Tibial nerve (tissue), 4 donors: ENCODE measurements around the gene POMGNT2.

ENCODE experiments used
- EP300 ChIP-seq, 2 donors: sonication (generic); formaldehyde crosslinking; IDR thresholded peaks; one replicate each; pipeline ENCODE4 v1.6.1; 2017; ENCODE audit warnings: antibody characterized with exemption in 2 of 2, mild to moderate bottlenecking in 1 of 2
- POLR2A ChIP-seq, 2 donors: fragments of 450-650 bp; IDR thresholded peaks; one replicate each; pipeline ENCODE4 v1.6.1; 2017; ENCODE audit warnings: antibody characterized with exemption in 2 of 2, mild to moderate bottlenecking in 2 of 2, moderate library complexity in 2 of 2
- TF ChIP-seq, protein P1 (sequence below), 5 experiments: fragments of 200-600 bp in 3 of 5; fragments of 450-650 bp in 2 of 5; sonication (generic) in 3 of 5; IDR thresholded peaks; one replicate each; pipeline ENCODE4 v1.5.1; 2016 to 2019; ENCODE audit warnings: antibody characterized with exemption in 5 of 5, mild to moderate bottlenecking in 3 of 5, moderate library complexity in 2 of 5

DNA sequence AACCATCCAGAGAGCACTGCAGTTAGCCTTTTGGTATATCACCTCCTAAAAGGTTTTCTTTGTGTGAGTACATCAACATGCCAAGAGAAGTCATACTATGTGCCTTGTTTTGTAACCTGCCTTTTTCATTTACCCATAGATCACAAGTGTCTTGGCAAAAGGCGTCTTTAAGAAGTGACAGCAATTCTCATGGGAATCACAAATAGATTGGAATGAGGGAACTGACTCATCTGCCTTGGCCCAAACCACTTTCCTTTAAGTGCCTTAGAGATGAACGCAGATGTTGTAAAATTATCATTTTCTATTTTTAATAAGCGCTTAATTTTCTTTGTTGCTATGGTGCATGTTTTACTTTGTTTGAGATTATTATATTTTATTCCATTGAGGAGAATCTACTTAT lies 20.7 kb upstream of the POMGNT2 start:
- TF ChIP-seq, protein P1, sequence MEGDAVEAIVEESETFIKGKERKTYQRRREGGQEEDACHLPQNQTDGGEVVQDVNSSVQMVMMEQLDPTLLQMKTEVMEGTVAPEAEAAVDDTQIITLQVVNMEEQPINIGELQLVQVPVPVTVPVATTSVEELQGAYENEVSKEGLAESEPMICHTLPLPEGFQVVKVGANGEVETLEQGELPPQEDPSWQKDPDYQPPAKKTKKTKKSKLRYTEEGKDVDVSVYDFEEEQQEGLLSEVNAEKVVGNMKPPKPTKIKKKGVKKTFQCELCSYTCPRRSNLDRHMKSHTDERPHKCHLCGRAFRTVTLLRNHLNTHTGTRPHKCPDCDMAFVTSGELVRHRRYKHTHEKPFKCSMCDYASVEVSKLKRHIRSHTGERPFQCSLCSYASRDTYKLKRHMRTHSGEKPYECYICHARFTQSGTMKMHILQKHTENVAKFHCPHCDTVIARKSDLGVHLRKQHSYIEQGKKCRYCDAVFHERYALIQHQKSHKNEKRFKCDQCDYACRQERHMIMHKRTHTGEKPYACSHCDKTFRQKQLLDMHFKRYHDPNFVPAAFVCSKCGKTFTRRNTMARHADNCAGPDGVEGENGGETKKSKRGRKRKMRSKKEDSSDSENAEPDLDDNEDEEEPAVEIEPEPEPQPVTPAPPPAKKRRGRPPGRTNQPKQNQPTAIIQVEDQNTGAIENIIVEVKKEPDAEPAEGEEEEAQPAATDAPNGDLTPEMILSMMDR (IDR thresholded peaks at IDR 0.05) = no peak
- no peak for TF ChIP-seq POLR2A (IDR thresholded peaks at IDR 0.05)
- no peak for TF ChIP-seq EP300 (IDR thresholded peaks at IDR 0.05)
